GM12892 (cell line): Measurements from ENCODE around the gene MAP3K7.

Experiments used
- POLR2A ChIP-seq: IDR thresholded peaks from 2 replicates; pipeline ENCODE4 v1.6.1; 2011; ENCODE audit warnings: low read depth, low read length, control low read depth
- POLR2AphosphoS5 ChIP-seq: IDR thresholded peaks from 2 replicates; pipeline ENCODE4 v1.6.1; 2011; ENCODE audit warnings: low read depth, low read length, control low read depth
- TAF1 ChIP-seq: IDR thresholded peaks from 2 replicates; pipeline ENCODE4 v1.6.1; 2011; ENCODE audit warnings: low read depth, mild to moderate bottlenecking, control low read depth, low read length, borderline replicate concordance

DNA sequence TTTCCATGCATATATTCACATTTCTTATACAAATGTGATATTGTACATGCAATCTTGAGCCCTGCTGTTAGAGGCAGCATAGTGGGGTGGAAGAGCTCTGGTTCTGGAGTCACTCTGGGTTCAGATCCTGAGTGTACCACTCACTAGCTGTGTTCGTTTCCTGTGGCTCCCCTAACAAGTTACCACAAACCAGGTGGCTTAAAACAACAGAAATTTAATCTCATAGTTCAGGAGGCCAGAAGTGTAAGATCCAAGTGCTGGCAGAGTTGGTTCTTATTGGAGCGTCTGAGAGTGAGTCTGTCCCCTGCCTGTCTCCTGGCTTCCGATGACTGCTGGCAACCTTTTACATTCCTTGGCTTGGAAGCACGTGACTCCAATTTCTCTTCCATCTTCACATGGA is 115.6 kb downstream of the MAP3K7 start:
- TF ChIP-seq TAF1 (no peak), POLR2A (no peak), POLR2AphosphoS5 (no peak)
